ENCODE results near the gene FADS6. TPM values are rescaled to one million over a fixed set of nuclear protein-coding genes. Genes with fewer than 3 reads are reported as not detected.

FADS6 gene
- total and polyA plus RNA-seq, 9 donors: 0.12 to 0.42 TPM; not detected in 7

DNA sequence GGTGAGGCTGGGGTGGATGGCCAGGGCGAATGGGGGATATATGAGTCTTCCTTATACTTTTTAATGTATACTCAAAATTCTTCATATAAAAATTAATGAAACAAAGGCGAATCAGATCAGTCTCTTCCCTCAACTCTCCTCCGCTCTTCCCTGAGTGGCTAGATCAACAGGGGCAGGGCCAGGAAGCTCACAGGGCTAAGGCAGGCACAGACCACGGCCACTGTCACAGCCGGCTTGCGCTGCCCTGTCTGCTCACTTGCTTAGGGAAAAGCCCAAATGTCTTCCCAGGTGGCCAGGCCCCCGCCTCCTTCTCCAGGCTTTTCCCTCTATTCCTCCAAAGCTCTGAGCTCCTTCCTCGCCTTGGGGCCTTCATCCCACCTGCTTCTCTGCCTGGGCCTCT lies 39.8 kb downstream of the FADS6 start:
- Histone ChIP-seq H3K36me3 (no peaks in the 10 kb centered on the region), H3K27me3 (peaks cover 9% of the 10 kb centered on the region), H3K4me1 (ENCODE audit: insufficient read depth) (no peaks in the 10 kb centered on the region), H3K27ac (no peak overlapping the region), H3K9me3 (no peaks in the 10 kb centered on the region), H3K4me3 (no peak overlapping the region)
- WGBS, 3 donors: 87 to 89% (median 87%) methylated on average over 8 of the region's 8 CpGs
- TF ChIP-seq POLR2A (IDR thresholded peaks at IDR 0.05) (no peak), EP300 (IDR thresholded peaks at IDR 0.05) (no peak)
- TF ChIP-seq, protein P1, sequence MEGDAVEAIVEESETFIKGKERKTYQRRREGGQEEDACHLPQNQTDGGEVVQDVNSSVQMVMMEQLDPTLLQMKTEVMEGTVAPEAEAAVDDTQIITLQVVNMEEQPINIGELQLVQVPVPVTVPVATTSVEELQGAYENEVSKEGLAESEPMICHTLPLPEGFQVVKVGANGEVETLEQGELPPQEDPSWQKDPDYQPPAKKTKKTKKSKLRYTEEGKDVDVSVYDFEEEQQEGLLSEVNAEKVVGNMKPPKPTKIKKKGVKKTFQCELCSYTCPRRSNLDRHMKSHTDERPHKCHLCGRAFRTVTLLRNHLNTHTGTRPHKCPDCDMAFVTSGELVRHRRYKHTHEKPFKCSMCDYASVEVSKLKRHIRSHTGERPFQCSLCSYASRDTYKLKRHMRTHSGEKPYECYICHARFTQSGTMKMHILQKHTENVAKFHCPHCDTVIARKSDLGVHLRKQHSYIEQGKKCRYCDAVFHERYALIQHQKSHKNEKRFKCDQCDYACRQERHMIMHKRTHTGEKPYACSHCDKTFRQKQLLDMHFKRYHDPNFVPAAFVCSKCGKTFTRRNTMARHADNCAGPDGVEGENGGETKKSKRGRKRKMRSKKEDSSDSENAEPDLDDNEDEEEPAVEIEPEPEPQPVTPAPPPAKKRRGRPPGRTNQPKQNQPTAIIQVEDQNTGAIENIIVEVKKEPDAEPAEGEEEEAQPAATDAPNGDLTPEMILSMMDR (IDR thresholded peaks at IDR 0.05): no peak
- intact Hi-C loops (cut with DNase I): no loop called here
- DNase-seq: no peak

DNA sequence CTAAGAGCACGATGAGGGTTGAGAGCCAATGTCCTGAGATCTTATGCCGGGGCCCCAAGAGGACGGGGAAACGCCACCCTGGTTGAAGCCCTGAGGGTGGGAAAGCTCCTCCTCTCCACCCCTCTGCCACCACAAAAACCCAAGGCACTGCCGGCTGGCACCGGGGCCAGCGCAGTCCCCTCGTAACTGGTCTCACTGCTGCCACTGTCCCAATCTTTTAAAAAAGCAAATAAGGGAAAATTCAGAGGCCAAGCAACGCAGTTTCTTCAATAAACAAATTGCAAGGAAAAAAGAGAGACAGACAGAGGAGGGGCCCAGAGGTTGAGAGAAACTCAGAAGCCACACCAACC lies 40.4 kb downstream of the FADS6 start:
- WGBS, 3 donors: 26 to 35% (median 34%) methylated on average over 9 of the region's 9 CpGs
- H3K36me3 ChIP-seq: no peaks in the 10 kb centered on the region
- H3K27ac ChIP-seq: no peak overlapping the region
- intact Hi-C loops (cut with DNase I): no loop called here
- H3K9me3 ChIP-seq: no peaks in the 10 kb centered on the region
- TF ChIP-seq POLR2A (IDR thresholded peaks at IDR 0.05): no peak
- no peak for TF ChIP-seq EP300 (IDR thresholded peaks at IDR 0.05)
- TF ChIP-seq, protein P1 (IDR thresholded peaks at IDR 0.05): no peak
- peaks cover 9% of the 10 kb centered on the region for H3K27me3 ChIP-seq
- H3K4me3 ChIP-seq: no peak overlapping the region
- no peak for DNase-seq
- no peaks in the 10 kb centered on the region for H3K4me1 ChIP-seq (ENCODE audit: insufficient read depth)

DNA sequence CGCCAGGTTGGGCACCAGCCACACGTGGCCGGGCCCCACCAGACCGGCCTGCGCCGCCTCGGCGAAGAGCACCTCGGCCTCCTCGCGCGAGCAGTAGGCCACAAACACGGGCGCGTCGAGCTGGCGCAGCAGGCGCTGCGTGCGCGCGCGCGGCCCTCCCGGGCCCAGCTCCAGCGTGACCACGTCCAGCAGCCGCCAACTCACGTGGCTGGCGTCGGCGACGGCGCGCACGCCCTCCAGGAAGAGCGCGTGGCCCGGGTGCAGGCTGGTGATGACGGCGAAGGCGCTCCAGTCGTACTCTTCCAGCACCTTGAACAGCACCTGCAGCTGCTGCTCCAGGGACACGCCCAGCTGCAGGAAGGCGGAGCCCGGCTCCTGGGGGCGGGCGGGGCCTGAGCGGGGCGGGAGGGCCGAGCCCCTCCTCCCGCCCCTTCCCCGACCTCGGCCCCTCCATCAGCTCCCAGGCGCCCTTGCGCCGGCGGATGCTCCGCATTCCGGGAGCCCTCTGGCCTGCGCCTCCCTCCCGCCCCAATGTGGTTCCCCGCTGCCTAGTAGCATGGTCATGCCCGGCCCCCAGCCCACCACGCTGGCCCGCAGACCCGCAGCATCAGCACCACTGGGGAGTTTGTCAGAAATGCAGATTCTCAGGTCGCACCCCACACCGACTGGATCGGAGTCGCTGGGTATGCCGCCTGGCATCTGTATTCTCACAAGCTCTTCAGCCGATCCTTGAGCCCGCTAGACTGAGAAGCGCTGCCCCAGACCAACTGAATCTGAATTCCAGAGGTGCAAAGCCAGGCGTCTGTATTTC lies 41.0 kb downstream of the FADS6 start:
- Histone ChIP-seq H3K4me3 (no peak overlapping the region), H3K27me3 (peaks cover 9% of the 10 kb centered on the region), H3K27ac (no peak overlapping the region), H3K4me1 (ENCODE audit: insufficient read depth) (no peaks in the 10 kb centered on the region), H3K9me3 (no peaks in the 10 kb centered on the region), H3K36me3 (no peaks in the 10 kb centered on the region)
- DNase-seq: no peak
- TF ChIP-seq POLR2A (IDR thresholded peaks at IDR 0.05) (no peak), EP300 (IDR thresholded peaks at IDR 0.05) (no peak)
- TF ChIP-seq, protein P1 (IDR thresholded peaks at IDR 0.05): no peak
- WGBS, 3 donors: 8 to 18% (median 16%) methylated on average over 46 to 76 of the region's 76 CpGs
- intact Hi-C loops (cut with DNase I): no loop called here

DNA sequence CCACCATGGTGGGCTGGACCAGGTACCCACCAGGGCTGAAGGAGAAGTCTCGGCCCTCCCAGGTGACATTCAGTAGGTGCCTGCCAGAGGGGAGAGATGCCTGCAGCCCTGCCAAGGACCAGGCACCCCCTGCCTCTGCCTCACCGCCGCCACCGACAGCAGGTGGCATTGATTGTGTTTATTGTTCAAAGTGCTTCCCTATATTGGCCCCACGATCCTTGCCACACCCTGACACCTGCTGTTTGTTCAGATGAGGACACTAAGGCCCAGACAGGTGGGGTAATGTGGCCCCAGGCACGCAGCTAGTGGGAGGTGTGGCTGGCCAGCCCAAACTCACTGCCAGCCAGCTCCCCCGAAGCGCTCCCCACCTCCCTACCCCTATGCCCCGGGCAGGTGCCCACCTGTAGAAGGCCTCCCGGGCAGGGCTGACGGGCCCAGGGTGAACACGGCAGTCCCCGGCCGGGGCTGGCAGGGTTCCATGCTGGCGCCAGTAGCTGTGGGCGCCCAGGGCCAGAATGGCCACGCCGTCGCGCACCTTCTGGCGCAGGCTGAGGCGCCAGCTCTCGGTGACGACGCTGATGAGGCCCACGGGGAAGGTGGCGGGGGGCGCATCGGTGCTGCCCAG lies 41.7 kb downstream of the FADS6 start:
- intact Hi-C loops (cut with DNase I): no loop called here
- Histone ChIP-seq H3K4me1 (ENCODE audit: insufficient read depth) (no peaks in the 10 kb centered on the region), H3K4me3 (no peak overlapping the region), H3K27me3 (peaks cover 9% of the 10 kb centered on the region), H3K27ac (no peak overlapping the region), H3K36me3 (no peaks in the 10 kb centered on the region), H3K9me3 (no peaks in the 10 kb centered on the region)
- no peak for DNase-seq
- no peak for TF ChIP-seq EP300 (IDR thresholded peaks at IDR 0.05)
- TF ChIP-seq, protein P1 (IDR thresholded peaks at IDR 0.05): no peak
- TF ChIP-seq POLR2A (IDR thresholded peaks at IDR 0.05): no peak
- WGBS, 3 donors: 58 to 71% (median 69%) methylated on average over 14 to 29 of the region's 29 CpGs

Measured in ovary (tissue), 9 donors.